GM19467 (cell line): ENCODE results near the gene DLL4.

Experiments
- ATAC-seq: cut with Tn5 transposase; IDR thresholded peaks from one replicate; pipeline ENCODE4 v1.9.1; 2021; ENCODE audit warnings: mild to moderate bottlenecking, moderate library complexity; ENCODE audit not compliant: unreplicated experiment

The DLL4 gene

DNA sequence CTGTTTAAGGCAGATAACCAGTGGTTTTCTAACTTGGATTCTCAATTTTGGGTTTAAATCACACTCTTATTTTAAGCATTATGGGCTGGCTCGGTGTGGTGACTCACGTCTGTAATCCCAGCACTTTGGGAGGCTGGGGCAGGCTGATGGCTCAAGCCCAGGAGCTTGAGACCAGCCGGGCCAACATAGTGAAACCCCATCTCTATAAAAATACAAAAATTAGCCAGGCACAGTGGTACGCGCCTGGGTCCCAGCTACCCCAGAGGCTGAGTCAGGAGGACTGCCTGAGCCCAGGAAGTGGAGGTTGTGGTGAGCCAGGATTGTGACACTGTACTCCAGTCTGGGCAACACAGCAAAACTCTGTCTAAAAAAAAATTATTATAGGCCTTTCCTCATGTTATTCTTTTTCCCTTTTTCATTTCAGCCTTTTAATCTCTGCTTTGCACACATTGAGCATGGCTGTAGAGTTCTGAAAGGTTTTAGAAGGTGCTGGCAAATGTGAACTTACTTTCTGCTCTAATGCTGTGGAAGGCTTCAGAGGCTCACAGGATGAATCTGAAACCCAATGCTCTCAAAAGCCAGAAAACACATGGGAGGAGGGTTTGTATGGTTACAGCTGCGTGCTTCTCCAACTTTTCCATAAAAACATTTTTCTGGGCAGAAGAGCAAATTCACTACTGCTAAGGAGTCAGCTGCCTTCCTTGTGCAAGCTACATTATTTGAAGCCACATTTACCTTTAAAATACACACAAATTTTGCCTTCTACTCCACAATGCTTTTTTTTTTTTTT is 56.6 kb downstream of the DLL4 start:
- no peak for ATAC-seq

GRCh38 chr15:40986820-40987219 is 57.7 kb downstream of the DLL4 start:
- ATAC-seq, result no peak

DNA sequence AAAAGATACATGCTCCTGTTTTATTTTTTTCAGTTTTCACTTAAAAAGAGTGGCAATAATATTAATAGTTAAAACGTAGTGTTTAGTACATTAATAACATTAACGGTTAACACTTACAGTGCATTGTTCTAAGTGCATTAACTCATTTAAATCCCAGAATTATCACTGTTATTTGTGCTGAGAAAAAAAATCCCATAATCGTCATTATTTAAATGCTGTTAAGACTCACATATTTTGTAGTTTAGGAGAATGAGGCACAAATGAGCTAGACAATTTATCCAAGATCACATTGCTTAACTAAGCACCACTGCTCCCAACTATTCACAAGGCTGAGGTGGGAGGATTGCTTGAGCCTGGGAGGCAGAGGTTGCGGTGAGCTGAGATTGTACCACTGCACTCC is 59.0 kb downstream of the DLL4 start:
- ATAC-seq, result no peak
